DMS79 treated with DMSO at 0.1 percent for 48 hours (cell line): ENCODE measurements around the gene OR2A1.
"Not testable (repeated sequence)": the region's sequence is repeated elsewhere in the genome, so short reads cannot be mapped to it uniquely, and the experiment has no call there.

Source experiments
- DNase-seq: peaks from one replicate; lab custom pipeline; 2025; lab: John Stamatoyannopoulos, UW

Gene OR2A1

GRCh38 chr7:144325868-144326267 lies 13.6 kb downstream of the OR2A1 start:
- not testable (repeated sequence) for DNase-seq

GRCh38 chr7:144330044-144330443 lies 17.8 kb downstream of the OR2A1 start:
- DNase-seq = not testable (repeated sequence)

GRCh38 chr7:144331221-144331995 lies 19.2 kb downstream of the OR2A1 start:
- DNase-seq = not testable (repeated sequence)

- DNase-seq = not testable (repeated sequence)
Observed at GRCh38 chr7:144331996-144332288, 19.7 kb downstream of the OR2A1 start.

GRCh38 chr7:144348625-144349024 lies 36.4 kb downstream of the OR2A1 start:
- DNase-seq = not testable (repeated sequence)

- not testable (repeated sequence) for DNase-seq
Observed at GRCh38 chr7:144351667-144352066, 39.4 kb downstream of the OR2A1 start.

GRCh38 chr7:144355176-144355822 lies 43.1 kb downstream of the OR2A1 start, which contains the start of gene ARHGEF5:
TSS of gene ARHGEF5 (plus strand) at chr7:144355402. CDS start at chr7:144362670, 7,268 bp downstream.
- DNase-seq = not testable (repeated sequence)

- not testable (repeated sequence) for DNase-seq
Observed at GRCh38 chr7:144356185-144356584, 44.0 kb downstream of the OR2A1 start.

GRCh38 chr7:144356860-144357259 lies 44.6 kb downstream of the OR2A1 start:
- DNase-seq = not testable (repeated sequence)

- not testable (repeated sequence) for DNase-seq
Observed at GRCh38 chr7:144362061-144362460, 49.8 kb downstream of the OR2A1 start.

GRCh38 chr7:144365523-144365922 lies 53.3 kb downstream of the OR2A1 start:
- DNase-seq = not testable (repeated sequence)

GRCh38 chr7:144367250-144367649 lies 55.0 kb downstream of the OR2A1 start:
- DNase-seq = not testable (repeated sequence)

GRCh38 chr7:144369221-144369620 lies 57.0 kb downstream of the OR2A1 start:
- not testable (repeated sequence) for DNase-seq
